HG03439 (cell line): ENCODE data around the gene KRT33A.

Experiments
- ATAC-seq: cut with Tn5 transposase; IDR thresholded peaks from one replicate; pipeline ENCODE4 v1.9.1; 2021; ENCODE audit warnings: mild to moderate bottlenecking, moderate library complexity; ENCODE audit not compliant: unreplicated experiment

Gene KRT33A

DNA sequence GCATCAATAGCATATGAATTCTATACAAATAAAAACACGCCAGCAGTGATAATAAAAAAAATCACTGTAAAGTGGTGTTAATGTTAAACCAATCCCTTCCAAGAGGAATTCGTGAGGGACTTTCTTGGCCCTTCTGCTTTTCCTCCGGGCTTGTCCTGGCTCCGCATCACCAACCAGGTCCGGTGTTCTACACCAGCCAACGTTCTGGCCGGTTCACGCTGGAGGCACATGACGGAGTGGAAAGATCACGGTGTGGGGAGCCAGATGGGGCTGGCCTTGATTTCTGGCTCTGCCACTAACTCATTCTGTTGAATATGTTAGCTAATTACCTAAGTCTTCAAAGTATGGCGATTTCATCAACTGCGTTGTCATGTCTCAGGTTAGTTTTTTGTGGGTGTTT, 46.5 kb downstream of the KRT33A start:
- ATAC-seq: no peak

DNA sequence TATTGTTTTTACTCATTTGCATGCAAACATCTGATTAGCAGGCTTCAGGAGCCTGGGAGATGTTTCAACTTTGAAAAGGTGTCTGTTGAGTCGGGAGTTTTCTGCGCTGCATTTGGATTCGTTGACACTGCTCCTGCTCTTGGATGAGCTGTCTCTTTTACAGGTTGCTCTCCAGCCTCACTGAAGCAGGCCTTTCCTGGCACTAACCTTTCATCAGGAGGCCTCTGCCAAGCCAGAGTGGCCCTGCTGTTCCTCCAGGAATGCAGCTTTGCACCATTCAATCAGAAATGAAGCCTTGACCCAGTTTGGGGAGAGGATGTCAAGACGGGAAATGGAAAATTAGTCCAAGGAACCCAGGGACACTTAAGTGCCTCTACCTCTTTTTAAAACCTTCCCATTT, 47.6 kb downstream of the KRT33A start:
- ATAC-seq: no peak

GRCh38 chr17:41301916-41302901, 48.4 kb downstream of the KRT33A start, which contains the start of gene KRTAP29-1:
Gene KRTAP29-1, minus strand, starts transcription at chr17:41302851. Its CDS starts 0 bp downstream, at chr17:41302851.
- ATAC-seq: no peak

GRCh38 chr17:41301204-41301790, 49.3 kb downstream of the KRT33A start:
- ATAC-seq: no peak

GRCh38 chr17:41298458-41299135, 52.0 kb downstream of the KRT33A start:
- ATAC-seq: no peak

DNA sequence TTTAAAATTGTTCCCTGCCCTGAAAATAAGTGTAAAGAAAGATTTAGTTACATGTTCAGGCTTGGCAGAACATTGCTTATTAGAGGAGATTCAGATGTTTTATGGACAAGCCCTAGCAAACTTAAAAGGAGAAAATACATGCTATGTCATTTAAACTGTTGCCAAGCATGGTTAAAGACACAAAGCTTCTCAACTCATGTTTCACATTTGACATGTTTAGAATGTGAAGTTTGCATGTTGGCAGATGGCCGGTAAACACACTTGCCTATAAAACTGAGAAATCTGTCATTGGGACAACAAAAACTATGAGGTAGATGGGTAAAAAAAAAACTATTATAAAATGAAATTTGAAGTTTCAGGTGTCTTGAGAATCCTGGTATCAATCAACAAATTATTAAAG, 53.8 kb downstream of the KRT33A start:
- no peak for ATAC-seq
